ELR (cell line): ENCODE results near the gene EIF2A.
A peak's percentile ranks its signal among the peaks of the same experiment; 100 is the strongest.

Experiments used
- DNase-seq: peaks from one replicate; pipeline ENCODE4 v3.0.0-alpha.2; 2015; ENCODE audit warnings: low read depth

EIF2A gene

DNA sequence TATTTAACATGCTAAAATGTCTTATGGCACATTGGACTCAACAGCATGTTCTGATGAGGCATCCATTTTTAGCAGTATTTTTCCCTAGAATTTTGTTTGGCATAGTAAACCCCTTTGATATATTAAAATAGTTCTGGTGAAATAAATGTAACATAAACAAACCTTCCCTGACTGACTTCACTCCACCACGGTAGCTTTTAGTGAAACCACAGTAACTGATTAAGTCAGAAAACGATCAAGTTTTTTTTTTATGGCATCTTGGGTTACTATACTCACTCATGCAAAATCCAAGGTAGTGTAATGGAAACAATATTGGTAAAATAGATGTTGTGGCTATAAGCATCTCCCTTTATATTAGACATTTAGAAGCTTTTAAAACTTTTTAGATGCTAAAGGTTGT is 3.1 kb upstream of the EIF2A start:
- DNase-seq = no peak

GRCh38 chr3:150544041-150544440 is 2.5 kb upstream of the EIF2A start:
- DNase-seq = peak; percentile 91

DNA sequence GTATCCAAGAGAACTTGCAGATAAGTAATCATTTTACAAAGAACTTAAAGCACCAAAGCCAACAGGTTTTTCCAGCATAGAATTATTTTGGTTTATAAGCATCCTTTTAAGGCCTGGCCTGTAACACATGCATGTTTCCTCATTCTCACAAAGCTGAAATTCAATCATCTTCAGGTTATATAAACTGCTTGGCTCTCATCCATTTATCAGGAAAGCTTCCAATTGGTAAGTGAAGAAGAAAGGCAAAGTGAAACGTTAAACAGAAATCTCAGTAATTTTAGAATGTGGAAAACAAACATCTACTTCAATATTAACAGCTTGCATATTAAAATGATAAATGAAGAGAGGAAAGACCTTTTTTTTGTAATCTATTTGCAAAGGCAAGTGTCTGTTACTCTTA is 1.9 kb upstream of the EIF2A start:
- peak; percentile 32 for DNase-seq

- DNase-seq = peak; percentile 22
Measured at GRCh38 chr3:150545419-150546225, 965 bp upstream of the EIF2A start.

DNA sequence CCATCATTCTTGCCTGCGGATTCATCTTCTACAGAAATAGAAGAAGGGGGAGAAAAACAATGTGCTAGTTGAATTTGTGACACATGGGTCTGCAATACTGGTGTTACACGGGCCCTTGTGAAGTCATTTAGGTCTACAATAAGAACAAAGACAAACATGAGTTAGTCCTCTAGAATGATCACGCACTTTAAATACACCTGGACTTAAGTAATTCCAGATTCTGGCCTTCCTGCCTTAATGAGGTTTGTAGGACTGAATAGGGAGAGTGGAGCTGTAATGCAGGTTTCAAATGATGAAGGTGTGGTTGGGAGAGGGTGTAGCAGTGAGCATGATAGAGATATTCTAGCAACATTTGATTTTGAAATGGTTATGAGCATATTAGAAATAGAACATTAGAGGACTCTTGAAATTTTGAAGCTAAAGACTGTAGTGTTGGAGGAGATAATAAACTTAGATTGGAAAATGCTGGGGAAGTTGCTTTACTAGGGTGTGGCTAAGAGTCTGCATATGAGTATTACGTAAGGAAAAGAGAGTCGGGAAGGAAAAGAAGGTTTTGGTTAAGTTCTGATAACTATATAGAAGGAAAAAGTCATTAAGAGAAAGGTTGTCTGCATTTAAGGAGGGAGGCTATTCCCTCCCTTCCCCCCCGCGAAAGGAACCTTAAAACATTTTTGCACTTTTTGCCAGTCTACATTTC is 606 bp downstream of the EIF2A start:
- peak; percentile 40 for DNase-seq

DNA sequence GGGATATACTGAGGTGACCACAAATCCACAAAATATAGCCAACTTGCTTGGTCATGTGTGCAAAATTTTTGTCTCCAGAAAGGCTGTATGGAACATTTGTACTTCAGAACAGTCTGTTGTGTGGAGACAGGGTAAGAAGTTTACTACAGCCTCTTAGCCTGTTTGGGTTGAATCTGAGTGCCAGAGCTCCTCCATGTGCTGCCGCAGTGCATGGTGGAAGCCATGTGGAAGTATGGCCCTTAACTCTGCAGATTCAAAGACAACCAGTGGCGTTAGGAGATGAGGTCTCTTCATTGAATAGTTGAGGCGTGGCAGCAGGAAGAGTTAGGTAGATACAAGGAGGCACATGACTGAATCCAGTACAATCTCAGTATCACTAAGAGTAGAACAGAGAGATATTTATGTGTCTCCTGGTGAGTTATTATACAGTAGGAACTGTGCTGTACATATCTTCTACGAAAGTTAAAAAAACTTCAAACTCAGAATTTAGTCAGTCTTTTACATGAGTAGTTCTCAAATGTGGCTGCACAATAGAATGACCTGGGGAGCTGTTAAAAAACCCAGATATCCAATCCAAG is 9.4 kb downstream of the EIF2A start:
- DNase-seq = no peak

GRCh38 chr3:150556792-150557191 is 10.2 kb downstream of the EIF2A start:
- no peak for DNase-seq

DNA sequence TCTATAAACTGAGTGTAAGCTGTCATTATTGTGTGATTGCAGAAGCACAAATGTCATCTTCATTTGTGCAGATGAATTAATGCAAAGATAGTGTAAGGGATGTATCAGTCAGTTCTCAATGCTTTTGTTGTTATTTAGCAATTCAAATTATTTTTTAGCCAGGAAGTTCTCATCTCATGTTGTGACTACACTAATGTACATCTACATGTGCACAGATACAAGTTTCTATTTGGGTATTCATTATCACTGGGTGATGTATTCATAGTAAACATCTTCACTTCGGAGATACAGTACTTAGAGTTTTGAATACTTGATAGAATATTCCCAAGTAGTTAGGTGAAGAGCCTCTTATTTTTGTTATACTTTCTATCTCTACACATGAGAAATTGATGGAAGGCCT is 11.1 kb downstream of the EIF2A start:
- no peak for DNase-seq

- DNase-seq = no peak
Measured at GRCh38 chr3:150564243-150564642, 17.7 kb downstream of the EIF2A start.

DNA sequence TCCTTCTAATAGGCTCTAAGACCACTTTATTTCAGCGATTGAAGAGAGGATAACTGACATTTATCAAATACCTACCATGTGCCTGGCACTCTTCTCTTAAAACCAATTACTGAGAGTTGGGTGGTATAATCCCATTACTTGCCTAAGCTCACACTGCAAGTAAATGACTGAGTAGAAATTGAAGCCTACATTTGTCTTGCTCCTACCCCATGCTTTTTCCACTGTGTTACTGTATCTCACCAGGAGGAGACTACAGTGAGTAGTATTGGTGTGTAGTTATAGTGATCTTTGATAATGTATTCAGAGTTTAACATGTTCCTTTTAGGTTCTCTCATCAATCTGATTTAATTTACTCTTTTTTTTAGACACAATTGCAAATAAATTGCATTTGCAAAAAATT is 20.7 kb downstream of the EIF2A start:
- DNase-seq = no peak

- peak; percentile 30 for DNase-seq
Measured at GRCh38 chr3:150577855-150578254, 31.3 kb downstream of the EIF2A start.

- no peak for DNase-seq
Measured at GRCh38 chr3:150581174-150581573, 34.6 kb downstream of the EIF2A start.

- DNase-seq = no peak
Measured at GRCh38 chr3:150582620-150583019, 36.0 kb downstream of the EIF2A start.

DNA sequence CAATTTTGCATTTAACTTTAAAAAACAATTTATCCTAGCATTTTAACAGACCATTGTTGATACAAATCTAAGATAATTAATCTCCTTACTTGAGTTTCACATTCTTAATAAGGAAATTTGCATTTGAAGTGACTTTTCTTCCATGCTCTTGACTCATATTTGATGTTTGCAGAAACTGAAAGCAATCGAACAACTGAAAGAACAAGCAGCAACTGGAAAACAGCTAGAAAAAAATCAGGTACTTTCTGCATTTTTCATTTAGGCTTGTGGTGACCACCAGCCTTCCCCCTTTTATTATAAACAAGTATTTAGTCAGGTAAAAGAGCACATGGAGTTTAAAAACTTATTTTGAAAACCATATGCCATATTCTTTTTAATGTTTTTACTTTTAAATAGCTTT is 36.4 kb downstream of the EIF2A start:
- no peak for DNase-seq

DNA sequence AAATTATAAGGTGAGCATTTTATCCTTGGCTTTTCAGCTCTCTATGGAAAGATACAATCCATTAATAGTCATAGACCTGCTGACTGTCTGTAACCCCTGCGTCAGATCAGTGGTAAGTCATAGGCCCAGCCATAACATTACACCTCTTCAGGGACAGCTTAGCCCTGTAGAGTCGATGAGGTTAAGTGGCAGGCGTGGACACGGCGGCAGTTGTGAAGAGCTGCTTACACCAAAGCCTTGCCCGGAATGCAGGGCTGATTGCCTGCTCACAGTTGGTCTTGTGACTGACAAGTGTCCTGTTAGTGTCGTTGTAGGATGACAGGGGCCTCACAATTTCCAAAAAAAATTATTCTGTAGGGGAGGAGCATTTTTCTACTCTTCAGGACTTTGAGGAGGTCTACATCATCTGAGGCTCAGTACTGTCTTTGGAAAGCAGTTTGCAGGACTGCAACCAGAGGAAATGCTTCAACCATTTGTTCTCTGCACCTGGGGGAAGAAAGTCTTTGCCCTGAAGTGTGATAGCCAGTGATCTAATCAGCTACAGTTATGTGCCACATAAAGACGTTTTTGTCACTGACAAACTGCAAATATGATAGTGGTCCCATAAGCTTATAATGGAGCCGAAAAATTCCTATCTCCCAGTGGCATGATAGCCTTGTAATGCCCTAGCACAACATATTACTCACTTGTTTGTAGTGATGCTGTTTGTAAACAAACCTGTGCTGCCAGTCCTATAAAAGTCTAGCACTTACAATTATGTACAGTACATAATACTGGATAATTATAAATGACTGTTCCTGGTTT is 41.6 kb downstream of the EIF2A start:
- DNase-seq = no peak

- DNase-seq = peak; percentile 33
Measured at GRCh38 chr3:150589759-150590158, 43.2 kb downstream of the EIF2A start.

DNA sequence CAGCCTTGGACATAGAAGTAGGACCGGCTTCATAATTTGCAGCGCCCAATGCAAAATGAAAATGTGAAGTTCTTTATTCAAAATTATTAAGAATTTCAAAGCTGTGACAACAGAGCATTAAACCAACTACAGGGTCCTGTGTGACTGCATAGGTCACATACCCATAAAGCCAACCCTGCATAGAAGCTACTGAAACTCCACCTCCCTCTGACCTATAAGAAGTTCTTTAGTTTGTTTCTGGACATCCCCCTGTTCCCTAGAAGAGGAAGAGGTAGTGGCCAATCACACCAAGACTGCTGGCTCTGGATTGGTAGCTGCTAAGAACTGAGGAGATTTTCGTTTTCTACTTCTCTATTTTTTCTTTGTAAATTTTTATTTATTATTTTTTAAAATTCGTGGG is 47.6 kb downstream of the EIF2A start:
- no peak for DNase-seq

- no peak for DNase-seq
Measured at GRCh38 chr3:150597646-150598045, 51.1 kb downstream of the EIF2A start.

GRCh38 chr3:150599611-150600297 is 53.2 kb downstream of the EIF2A start:
- DNase-seq = peak; percentile 90

GRCh38 chr3:150600647-150601530 is 54.3 kb downstream of the EIF2A start:
- peak; percentile 66 for DNase-seq
